Type B pancreatic cell (in vitro differentiated cells): ENCODE results near the gene AKAP9. TPM values are rescaled to one million over a fixed set of nuclear protein-coding genes. Genes with fewer than 3 reads are reported as not detected.

ENCODE experiments used
- DNase-seq: peaks from one replicate; pipeline ENCODE4 v3.0.0; 2021; ENCODE audit warnings: mixed read lengths; ENCODE audit not compliant: unreplicated experiment; ENCODE audit errors: extremely low spot score
- H3K27ac Mint-ChIP-seq: 2 replicates; pipeline ENCODE4 v1.8.0; 2021; ENCODE audit warnings: mild to moderate bottlenecking, mixed read lengths
- H3K27me3 Mint-ChIP-seq: 2 replicates; pipeline ENCODE4 v1.8.0; 2021; ENCODE audit warnings: mixed read lengths
- H3K36me3 Mint-ChIP-seq: 2 replicates; pipeline ENCODE4 v1.8.0; 2021; ENCODE audit warnings: mixed read lengths
- H3K4me1 Mint-ChIP-seq: one replicate; pipeline ENCODE4 v1.8.0; 2021; ENCODE audit warnings: mixed read lengths; ENCODE audit not compliant: unreplicated experiment
- H3K4me3 Mint-ChIP-seq: 2 replicates; pipeline ENCODE4 v1.8.0; 2021; ENCODE audit warnings: mild to moderate bottlenecking, mixed read lengths
- H3K9me3 Mint-ChIP-seq: 2 replicates; pipeline ENCODE4 v1.8.0; 2021; ENCODE audit warnings: mixed read lengths
- CTCF ChIP-seq: fragments of 200-600 bp; sonication (generic); conservative IDR thresholded peaks from 2 replicates; pipeline ENCODE4 v1.5.0; 2021; ENCODE audit warnings: antibody characterized with exemption, mild to moderate bottlenecking
- total RNA-seq: library from RNA; stranded (reverse); gene quantifications from 2 replicates; pipeline ENCODE4 v1.2.1, GENCODE V29; 2021; ENCODE audit warnings: low replicate concordance

AKAP9 gene
- total RNA-seq, 1 donor from 2014 or later, result 63.1 TPM

- H3K27me3 Mint-ChIP-seq, result no peaks in the 10 kb centered on the region
- no peaks in the 10 kb centered on the region for H3K4me1 Mint-ChIP-seq
- no peak overlapping the region for H3K4me3 Mint-ChIP-seq
- peaks cover 28% of the 10 kb centered on the region for H3K36me3 Mint-ChIP-seq
- no peak overlapping the region for H3K27ac Mint-ChIP-seq
- no peaks in the 10 kb centered on the region for H3K9me3 Mint-ChIP-seq
- no peak for TF ChIP-seq CTCF
- DNase-seq, result no peak
Measured at GRCh38 chr7:91995391-91996105, 54.9 kb downstream of the AKAP9 start.

GRCh38 chr7:91999631-92000565 is 59.2 kb downstream of the AKAP9 start:
- Mint-ChIP-seq H3K27me3 (no peaks in the 10 kb centered on the region), H3K4me3 (no peak overlapping the region), H3K9me3 (peaks cover under 1% of the 10 kb centered on the region), H3K4me1 (no peaks in the 10 kb centered on the region), H3K36me3 (peaks cover 54% of the 10 kb centered on the region), H3K27ac (no peak overlapping the region)
- TF ChIP-seq CTCF, result no peak
- no peak for DNase-seq

GRCh38 chr7:92002720-92003119 is 62.1 kb downstream of the AKAP9 start:
- Mint-ChIP-seq H3K4me3 (no peak overlapping the region), H3K4me1 (no peaks in the 10 kb centered on the region), H3K9me3 (peaks cover 5% of the 10 kb centered on the region), H3K27me3 (no peaks in the 10 kb centered on the region), H3K27ac (no peak overlapping the region), H3K36me3 (peaks cover 64% of the 10 kb centered on the region)
- DNase-seq, result no peak
- TF ChIP-seq CTCF, result no peak

DNA sequence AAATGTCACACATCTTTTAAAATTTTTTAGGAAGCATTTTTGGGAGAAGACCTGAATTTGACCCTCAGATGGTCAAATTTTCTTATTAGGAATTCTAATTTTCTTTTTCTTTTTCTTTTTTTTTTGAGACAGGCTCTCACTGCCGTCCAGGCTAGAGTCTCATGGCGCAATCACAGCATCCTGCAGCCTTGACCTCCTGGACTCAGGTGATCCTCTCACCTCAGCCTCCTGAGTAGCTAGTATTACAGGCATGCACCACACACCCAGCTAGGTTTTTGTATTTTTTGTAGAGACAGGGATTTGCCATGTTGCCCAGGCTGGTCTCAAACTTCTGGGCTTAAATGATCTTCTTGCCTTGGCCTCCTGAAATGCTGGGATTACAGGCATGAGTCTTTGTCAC is 65.4 kb downstream of the AKAP9 start:
- TF ChIP-seq CTCF, result no peak
- Mint-ChIP-seq H3K4me1 (no peaks in the 10 kb centered on the region), H3K27ac (no peak overlapping the region), H3K4me3 (no peak overlapping the region), H3K36me3 (peaks cover 68% of the 10 kb centered on the region), H3K9me3 (peaks cover 9% of the 10 kb centered on the region), H3K27me3 (no peaks in the 10 kb centered on the region)
- DNase-seq, result no peak

- Mint-ChIP-seq H3K36me3 (peaks cover 65% of the 10 kb centered on the region), H3K27ac (no peak overlapping the region), H3K27me3 (no peaks in the 10 kb centered on the region), H3K4me3 (no peak overlapping the region), H3K4me1 (no peaks in the 10 kb centered on the region), H3K9me3 (peaks cover 10% of the 10 kb centered on the region)
- no peak for TF ChIP-seq CTCF
- DNase-seq, result no peak
Measured at GRCh38 chr7:92010215-92010614, 69.6 kb downstream of the AKAP9 start.
